HG03378 (cell line): ENCODE results near the gene TPM4.

Experiments
- ATAC-seq: cut with Tn5 transposase; IDR thresholded peaks from one replicate; pipeline ENCODE4 v1.9.1; 2021; ENCODE audit warnings: mild to moderate bottlenecking, moderate library complexity; ENCODE audit not compliant: unreplicated experiment

Gene TPM4

DNA sequence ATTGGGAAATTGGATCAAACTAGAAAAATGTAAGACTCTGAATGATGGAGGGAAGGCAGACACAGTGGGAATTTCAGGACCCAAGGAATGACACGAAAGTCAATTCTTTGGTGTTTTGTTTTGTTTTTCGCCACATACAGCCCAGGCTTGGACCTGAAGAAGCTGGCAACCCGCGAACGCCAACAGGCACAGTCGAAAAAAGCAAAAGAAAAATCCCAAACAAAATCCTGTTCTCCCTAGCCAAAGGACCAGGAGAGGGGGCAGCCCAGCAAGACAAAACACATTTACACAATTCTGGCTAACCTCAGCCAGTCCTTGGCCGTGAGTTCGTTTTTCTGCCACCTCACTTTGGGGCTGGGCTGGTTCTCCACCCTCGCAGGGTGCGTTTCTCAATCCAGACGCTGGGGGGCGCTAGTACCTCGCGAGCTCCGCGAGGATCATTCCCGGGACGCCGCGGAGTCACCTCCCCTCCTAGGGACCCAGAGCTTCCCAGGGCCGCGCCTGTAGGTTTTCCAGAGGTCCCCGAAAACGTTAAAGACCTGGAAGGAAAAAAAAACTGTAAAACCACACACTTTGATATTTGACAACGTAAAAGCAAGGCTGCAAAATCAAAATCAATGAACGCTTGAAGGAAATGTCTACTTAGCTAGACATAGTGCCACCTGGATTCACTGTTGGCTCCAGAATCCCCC, 34.9 kb upstream of the TPM4 start:
- no peak for ATAC-seq

DNA sequence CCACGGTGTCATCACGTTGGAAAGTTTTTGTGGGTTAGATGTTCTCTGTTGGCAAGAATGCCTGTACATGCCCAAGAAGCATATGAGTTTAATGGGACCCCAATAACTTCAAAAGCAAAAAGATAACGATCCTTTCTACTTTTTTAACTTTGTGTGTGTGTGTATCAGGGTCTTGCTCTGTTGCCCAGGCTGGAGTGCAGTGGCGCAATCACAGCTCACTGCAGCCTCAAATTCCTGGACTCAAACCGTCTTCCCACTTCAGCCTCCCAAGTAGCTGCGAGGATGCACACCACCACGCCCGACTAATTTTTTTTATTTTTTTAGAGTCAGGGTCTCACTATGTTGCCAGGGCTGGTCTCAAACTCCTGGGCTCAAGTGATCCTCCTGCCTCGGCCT, 34.3 kb upstream of the TPM4 start:
- ATAC-seq, result no peak

GRCh38 chr19:16042533-16043085, 33.7 kb upstream of the TPM4 start:
- ATAC-seq, result no peak

GRCh38 chr19:16043156-16043757, 33.0 kb upstream of the TPM4 start:
- no peak for ATAC-seq

DNA sequence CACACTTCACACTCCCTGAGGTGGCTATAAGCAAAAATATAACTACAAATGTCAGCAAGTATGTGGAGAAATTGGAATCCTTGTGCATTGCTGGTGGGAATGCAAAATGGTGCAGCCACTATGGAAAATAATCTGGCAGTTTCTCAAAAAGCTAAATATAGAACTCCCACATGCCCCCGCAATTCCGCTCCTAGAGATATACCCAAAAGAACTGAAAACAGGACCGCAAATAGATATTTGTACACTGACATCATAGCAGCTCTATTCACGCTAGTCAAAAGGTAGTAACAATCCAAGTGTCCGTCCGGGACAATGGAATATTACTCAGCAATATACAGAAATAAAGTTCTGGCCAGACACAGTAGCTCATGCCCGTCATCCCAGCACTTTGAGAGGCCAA, 31.5 kb upstream of the TPM4 start:
- ATAC-seq, result no peak

GRCh38 chr19:16045171-16045570, 31.1 kb upstream of the TPM4 start:
- ATAC-seq, result no peak

DNA sequence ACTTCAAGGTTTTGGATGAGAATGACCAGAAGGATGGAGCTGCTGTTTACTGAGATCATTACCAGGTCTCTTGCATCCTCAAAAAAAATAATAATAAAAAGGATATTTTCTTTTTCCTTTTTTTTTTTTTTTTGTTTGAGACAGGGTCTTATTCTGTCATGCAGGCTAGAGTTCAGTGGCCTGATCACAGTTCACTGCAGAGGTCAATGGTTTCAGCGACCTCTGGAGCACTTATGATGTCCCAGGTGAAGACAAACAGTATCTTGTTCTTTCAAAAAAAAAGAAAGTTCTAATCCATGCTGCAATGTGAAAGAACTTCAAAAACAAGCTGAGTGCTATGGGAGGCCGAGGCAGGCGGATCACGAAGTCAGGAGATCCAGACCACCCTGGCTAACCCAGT, 30.4 kb upstream of the TPM4 start:
- ATAC-seq, result no peak

DNA sequence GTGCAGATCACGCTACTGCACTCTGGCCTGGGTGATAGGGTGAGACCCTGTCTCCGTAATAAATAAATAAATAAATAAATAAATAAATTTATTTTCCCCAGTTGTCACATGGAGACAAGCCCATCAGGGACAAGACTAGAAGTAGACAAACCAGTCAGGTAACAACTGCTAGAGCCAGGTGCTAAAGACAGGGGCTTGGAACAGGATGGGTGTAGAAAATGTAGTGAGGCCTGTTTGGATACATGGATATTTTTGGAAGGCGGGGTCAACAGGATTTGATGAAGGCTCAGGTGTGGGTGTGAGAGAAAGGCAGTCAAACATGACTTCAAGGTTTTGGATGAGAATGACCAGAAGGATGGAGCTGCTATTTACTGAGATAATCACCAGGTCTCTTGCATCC, 27.7 kb upstream of the TPM4 start:
- ATAC-seq, result no peak

GRCh38 chr19:16051254-16052025, 24.9 kb upstream of the TPM4 start:
- no peak for ATAC-seq

GRCh38 chr19:16052353-16052752, 23.9 kb upstream of the TPM4 start:
- ATAC-seq, result no peak

- ATAC-seq, result no peak
Observed at GRCh38 chr19:16057062-16057461, 19.2 kb upstream of the TPM4 start.

DNA sequence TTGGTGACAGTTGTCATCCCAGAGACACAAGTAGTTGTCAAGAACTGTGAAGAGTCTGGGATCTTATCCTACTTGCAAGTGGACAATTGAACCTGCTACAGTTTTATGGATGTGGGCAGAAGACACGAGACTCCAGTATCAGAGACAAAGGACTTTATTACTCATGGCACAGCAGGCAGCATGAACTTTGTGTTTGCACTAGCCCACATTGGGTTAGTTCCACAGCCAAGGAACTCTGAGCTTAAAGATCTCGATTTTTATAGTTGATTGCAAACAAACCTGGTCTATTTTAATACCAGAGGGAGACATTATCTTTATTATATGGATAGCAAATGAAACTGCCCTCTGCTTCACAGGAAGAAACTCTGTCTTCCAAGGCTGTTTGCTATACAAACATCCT, 16.0 kb upstream of the TPM4 start:
- no peak for ATAC-seq

DNA sequence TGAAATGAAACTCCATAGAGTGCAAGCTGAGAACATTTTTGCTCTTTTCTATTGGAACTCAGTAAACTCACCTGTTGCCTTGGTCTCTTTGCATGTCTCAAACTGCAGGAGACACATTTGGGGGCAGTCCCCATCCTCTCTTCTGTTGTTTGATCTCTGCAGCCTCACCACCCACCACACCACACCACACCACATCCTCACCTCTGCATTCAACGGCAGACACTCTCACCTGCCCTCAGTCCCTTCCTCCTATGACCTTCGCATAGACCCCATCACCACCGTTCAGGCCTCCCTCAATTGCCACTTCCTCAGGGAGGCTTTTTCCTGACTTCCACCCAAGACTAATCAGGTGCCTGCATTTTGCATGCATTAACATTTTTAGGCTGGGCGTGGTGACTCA, 14.4 kb upstream of the TPM4 start:
- no peak for ATAC-seq

GRCh38 chr19:16062789-16063188, 13.5 kb upstream of the TPM4 start:
- ATAC-seq, result no peak

DNA sequence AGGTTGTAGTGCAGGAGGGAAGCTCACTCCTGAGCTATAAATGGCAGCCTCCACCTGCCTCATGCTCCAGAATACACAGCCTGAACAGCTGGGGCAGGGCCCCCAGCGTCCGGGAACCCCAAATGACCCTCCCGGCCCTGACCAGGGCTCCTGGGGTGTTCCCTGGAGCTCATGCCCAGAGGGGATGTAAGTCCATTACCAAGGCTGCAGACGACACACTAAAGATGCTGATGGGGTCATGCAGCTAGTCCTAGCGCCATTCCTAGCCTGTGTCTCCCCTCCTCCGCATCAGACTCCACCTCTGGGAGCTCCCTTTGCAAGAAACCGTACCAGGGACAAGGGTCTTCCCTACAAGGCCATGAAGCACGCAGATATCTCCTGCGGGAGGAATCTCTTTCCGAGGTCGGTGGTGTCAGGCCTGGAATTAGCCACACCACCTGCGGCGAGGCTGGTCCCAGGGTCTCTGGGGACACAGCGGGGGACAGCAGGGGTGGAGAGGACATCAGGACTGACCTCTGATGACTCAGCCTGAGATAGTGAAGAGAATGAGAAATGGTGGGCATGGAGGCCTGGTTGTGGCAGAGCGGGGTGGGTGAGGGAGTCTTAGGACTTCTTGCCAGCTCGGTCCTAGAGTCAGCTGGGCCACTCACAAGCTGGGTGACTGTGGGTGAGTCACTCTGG, 11.9 kb upstream of the TPM4 start:
- no peak for ATAC-seq

- no peak for ATAC-seq
Observed at GRCh38 chr19:16066611-16067104, 9.6 kb upstream of the TPM4 start.

DNA sequence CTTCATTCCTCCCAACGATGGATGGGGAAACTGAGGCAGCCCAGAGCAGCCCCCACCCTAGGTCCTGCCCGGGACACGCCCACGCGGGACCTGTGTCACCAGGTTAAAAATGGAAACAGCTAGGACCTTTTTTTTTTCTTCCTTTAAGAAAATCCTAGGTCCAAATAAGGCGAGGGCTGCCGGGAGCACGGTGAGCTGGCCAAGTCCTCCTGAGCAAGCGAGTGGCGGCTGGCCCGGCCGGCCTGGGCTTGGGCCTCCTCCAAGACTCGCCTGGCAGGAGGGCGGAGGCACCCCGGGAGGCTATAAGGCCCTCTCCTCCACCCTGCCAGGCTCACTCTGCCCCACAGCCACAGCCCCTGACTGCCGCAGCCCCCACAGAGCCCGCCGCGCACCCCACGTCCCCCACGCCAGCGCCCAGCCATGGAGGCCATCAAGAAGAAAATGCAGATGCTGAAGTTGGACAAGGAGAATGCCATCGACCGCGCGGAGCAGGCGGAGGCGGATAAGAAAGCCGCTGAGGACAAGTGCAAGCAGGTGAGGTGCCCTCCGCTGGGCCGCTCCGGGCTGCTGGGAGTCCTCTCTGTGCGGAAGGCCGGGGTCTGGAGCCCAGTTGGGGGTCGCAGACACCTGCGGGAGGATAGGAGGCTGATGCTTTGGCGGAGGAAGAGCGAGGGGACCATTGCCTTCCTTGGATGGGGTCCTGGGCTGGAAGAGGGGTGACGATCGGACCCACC, 8.9 kb upstream of the TPM4 start:
- no peak for ATAC-seq

DNA sequence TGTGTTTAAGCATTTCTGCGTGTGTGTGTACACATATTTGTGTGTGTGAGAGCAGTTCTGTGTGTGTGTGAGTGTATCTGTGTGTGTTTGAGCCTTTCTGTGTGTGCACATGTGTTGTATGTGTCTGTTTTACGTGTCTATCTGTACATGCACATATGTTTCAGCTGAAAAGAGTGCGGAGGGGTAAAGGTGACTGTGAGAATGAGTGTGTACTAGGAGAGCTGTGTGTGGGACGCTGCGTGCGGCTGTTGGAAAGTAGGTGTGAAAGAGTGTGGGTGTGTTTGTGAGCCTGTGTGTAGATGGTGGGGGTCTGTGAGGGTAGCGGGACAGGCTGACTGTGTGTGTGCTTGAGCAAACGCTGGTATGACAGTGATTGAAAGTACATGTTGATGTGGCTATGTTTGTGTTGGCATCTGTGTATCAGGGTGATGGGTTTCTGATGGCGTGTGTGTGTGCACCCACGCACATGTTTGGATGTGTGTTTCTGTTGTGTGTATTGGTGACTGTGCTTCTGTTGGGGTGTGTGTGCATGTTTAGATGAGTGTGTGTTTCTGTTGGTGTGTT, 7.5 kb upstream of the TPM4 start:
- no peak for ATAC-seq

GRCh38 chr19:16069813-16070365, 6.4 kb upstream of the TPM4 start:
- ATAC-seq, result no peak
